ENCODE measurements around the gene MEIKIN.

- no peak for TF ChIP-seq REST (IDR thresholded peaks at IDR 0.05; ENCODE audit: insufficient read depth in 1 of 2, low read depth in 2 of 2, low read length in 2 of 2)
- TF ChIP-seq POLR2AphosphoS5 (IDR thresholded peaks at IDR 0.05; ENCODE audit: low read depth, low read length), result no peak
- TF ChIP-seq SIN3A (IDR thresholded peaks at IDR 0.05; ENCODE audit: borderline replicate concordance, insufficient read depth, low read length), result no peak
- no peak for TF ChIP-seq TAF1 (IDR thresholded peaks at IDR 0.05; ENCODE audit: borderline replicate concordance, insufficient read depth, low read length)
- TF ChIP-seq FOXP2 (optimal IDR thresholded peaks at IDR 0.05; ENCODE audit: borderline replicate concordance, extremely low read depth, extremely low read length, insufficient read depth), result no peak
Measured at GRCh38 chr5:131928957-131929356, 16.5 kb downstream of the MEIKIN start.
